CD4-positive, alpha-beta T cell (primary cell): ENCODE measurements around the gene KCNQ4. TPM values are rescaled to one million over a fixed set of nuclear protein-coding genes. Genes with fewer than 3 reads are reported as not detected.

Experiments
- ATAC-seq: fragments of 200-7000 bp; cut with Tn5 transposase; one replicate; pipeline ENCODE4 v1.10.0; 2022; ENCODE audit warnings: mild to moderate bottlenecking; ENCODE audit not compliant: poor library complexity
- CTCF ChIA-PET: fragments of 350-600 bp; sonication (Branson Sonifier 250); formaldehyde crosslinking; loops from one replicate; lab custom pipeline; 2021; ENCODE audit warnings: antibody characterized with exemption, inconsistent platforms; lab: Charles Lee
- POLR2A ChIA-PET: fragments of 350-600 bp; sonication (Branson Sonifier 250); formaldehyde crosslinking; loops from one replicate; lab custom pipeline; 2021; ENCODE audit warnings: antibody characterized with exemption, inconsistent platforms; lab: Charles Lee
- DNase-seq, 14 experiments: peaks; one replicate each; pipeline ENCODE4 v3.0.0-alpha.2; 2013 to 2020; ENCODE audit warnings: mixed read lengths in 2 of 14
- H3K27ac ChIP-seq, 2 donors: one replicate each; pipeline versions ENCODE4 v1.5.1 to v1.7.0; 2013; ENCODE audit warnings: low read length in 2 of 2, low read depth in 1 of 2, mild to moderate bottlenecking in 1 of 2
- H3K27me3 ChIP-seq, 2 experiments: 1 replicate in 1 of 2; 2 replicates in 1 of 2; pipeline versions ENCODE4 v1.6.1 to v1.7.0; 2013; ENCODE audit warnings: low read length in 2 of 2, control low read depth in 1 of 2, mild to moderate bottlenecking in 1 of 2, moderate library complexity in 1 of 2; ENCODE audit not compliant: insufficient read depth in 2 of 2, control insufficient read depth in 1 of 2
- H3K36me3 ChIP-seq: one replicate; pipeline ENCODE4 v1.6.1; 2013; ENCODE audit warnings: low read length, control low read depth; ENCODE audit not compliant: insufficient read depth
- H3K4me1 ChIP-seq: one replicate; pipeline ENCODE4 v1.6.1; 2013; ENCODE audit warnings: low read length, control low read depth; ENCODE audit not compliant: insufficient read depth
- H3K4me3 ChIP-seq: one replicate; pipeline ENCODE4 v1.5.1; 2013; ENCODE audit warnings: mild to moderate bottlenecking, low read length, moderate library complexity
- H3K9me3 ChIP-seq, 2 experiments: 1 replicate in 1 of 2; 2 replicates in 1 of 2; pipeline versions ENCODE4 v1.6.1 to v1.7.0; 2013; ENCODE audit warnings: low read length in 2 of 2, mild to moderate bottlenecking in 2 of 2, control low read depth in 1 of 2, moderate library complexity in 1 of 2; ENCODE audit not compliant: control insufficient read depth in 1 of 2, insufficient read depth in 1 of 2
- H3K27ac Mint-ChIP-seq: one replicate; pipeline ENCODE4 v1.8.0; 2020; ENCODE audit warnings: mixed read lengths
- H3K27me3 Mint-ChIP-seq: one replicate; pipeline ENCODE4 v1.8.0; 2021; ENCODE audit warnings: mixed read lengths
- H3K36me3 Mint-ChIP-seq: one replicate; pipeline ENCODE4 v1.8.0; 2021; ENCODE audit warnings: low read depth, mixed read lengths
- H3K4me1 Mint-ChIP-seq: one replicate; pipeline ENCODE4 v1.8.0; 2021; ENCODE audit warnings: low read depth, mixed read lengths
- H3K4me3 Mint-ChIP-seq: one replicate; pipeline ENCODE4 v1.8.0; 2020; ENCODE audit warnings: mild to moderate bottlenecking, mixed read lengths
- H3K9me3 Mint-ChIP-seq: one replicate; pipeline ENCODE4 v1.8.0; 2020; ENCODE audit warnings: mixed read lengths
- intact Hi-C, 2 experiments: fragments of 100-400 bp; cut with DNase I in 1 of 2; cut with micrococcal nuclease in 1 of 2; formaldehyde crosslinking; loops; one replicate each; pipeline versions ENCODE4 v1.15.1 to v1.9.0; 2023 to 2025; cut with DNase I, micrococcal nuclease
- total RNA-seq, 174 experiments: library from RNA in 2 of 174; stranded (reverse) in 2 of 174; gene quantifications; one replicate each; pipeline ENCODE4 v1.2.3 and lab custom pipeline; 2021 to 2026
- TF ChIP-seq, protein P1 (sequence below): fragments of 200-600 bp; IDR thresholded peaks from one replicate; pipeline ENCODE4 v1.8.0; 2022; ENCODE audit warnings: antibody characterized with exemption, mild to moderate bottlenecking

Gene KCNQ4
- total RNA-seq, 2 experiments from 2014 or later, result 0.25 to 0.30 TPM

DNA sequence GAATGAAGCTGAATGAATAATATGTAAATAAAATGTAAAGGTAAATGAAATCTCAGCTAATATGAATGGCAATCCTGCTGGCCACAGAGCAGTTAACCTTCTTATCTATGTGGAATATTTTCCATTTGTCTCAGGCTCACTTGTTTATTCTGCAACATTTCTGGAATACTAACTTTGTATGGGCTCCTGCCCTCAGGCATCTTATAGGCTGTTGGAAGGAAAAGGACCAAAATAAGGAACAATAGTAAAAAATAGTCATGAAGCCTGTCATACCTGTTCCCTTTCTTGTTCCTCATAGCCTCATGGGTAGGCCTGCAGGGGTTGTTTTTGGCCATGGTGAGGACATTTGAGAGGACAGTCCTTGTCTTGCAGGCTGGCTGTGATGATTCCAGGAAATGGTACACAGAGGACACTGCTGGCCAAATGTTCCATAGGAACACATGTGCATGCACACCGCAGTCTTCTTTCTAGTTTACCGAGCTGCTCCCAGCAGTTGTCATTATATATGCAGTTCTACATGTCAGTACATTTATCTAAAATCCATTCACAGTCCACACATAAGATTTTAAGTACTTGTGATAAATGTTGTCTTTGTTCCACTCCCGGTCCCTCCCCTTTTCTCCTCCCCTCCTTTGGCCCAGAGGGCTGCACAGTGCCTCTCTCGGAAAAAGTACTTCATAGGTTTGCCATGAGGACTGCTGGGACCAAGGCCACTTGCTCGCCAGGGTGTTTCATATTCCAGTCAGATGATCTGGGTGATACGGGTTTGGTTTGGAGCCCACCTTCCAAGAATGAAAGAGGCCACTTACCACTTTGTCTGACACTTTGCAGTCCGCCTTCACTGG lies 15.2 kb upstream of the KCNQ4 start:
- no peak overlapping the region for H3K4me3 Mint-ChIP-seq
- no peak overlapping the region for H3K27ac ChIP-seq
- DNase-seq, result no peak
- no peaks in the 10 kb centered on the region for H3K27me3 ChIP-seq
- intact Hi-C loops, result loop anchor here in 1 of 2 experiments (10.0 kb wide), 1 partner anchor 154 kb away; no protein-coding TSS in a partner anchor
- CTCF ChIA-PET, result no interaction called here
- no peaks in the 10 kb centered on the region for H3K27me3 Mint-ChIP-seq
- H3K36me3 Mint-ChIP-seq, result peaks cover 95% of the 10 kb centered on the region
- H3K9me3 Mint-ChIP-seq, result no peaks in the 10 kb centered on the region
- H3K9me3 ChIP-seq, result no peaks in the 10 kb centered on the region
- H3K27ac Mint-ChIP-seq, result no peak overlapping the region
- ATAC-seq, result no peak
- POLR2A ChIA-PET, result no interaction called here
- H3K4me3 ChIP-seq, result no peak overlapping the region
- H3K36me3 ChIP-seq, result peaks cover 87% of the 10 kb centered on the region
- peaks cover 19% of the 10 kb centered on the region for H3K4me1 Mint-ChIP-seq
- TF ChIP-seq, protein P1, sequence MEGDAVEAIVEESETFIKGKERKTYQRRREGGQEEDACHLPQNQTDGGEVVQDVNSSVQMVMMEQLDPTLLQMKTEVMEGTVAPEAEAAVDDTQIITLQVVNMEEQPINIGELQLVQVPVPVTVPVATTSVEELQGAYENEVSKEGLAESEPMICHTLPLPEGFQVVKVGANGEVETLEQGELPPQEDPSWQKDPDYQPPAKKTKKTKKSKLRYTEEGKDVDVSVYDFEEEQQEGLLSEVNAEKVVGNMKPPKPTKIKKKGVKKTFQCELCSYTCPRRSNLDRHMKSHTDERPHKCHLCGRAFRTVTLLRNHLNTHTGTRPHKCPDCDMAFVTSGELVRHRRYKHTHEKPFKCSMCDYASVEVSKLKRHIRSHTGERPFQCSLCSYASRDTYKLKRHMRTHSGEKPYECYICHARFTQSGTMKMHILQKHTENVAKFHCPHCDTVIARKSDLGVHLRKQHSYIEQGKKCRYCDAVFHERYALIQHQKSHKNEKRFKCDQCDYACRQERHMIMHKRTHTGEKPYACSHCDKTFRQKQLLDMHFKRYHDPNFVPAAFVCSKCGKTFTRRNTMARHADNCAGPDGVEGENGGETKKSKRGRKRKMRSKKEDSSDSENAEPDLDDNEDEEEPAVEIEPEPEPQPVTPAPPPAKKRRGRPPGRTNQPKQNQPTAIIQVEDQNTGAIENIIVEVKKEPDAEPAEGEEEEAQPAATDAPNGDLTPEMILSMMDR, result no peak
- H3K4me1 ChIP-seq, result peaks cover 17% of the 10 kb centered on the region

DNA sequence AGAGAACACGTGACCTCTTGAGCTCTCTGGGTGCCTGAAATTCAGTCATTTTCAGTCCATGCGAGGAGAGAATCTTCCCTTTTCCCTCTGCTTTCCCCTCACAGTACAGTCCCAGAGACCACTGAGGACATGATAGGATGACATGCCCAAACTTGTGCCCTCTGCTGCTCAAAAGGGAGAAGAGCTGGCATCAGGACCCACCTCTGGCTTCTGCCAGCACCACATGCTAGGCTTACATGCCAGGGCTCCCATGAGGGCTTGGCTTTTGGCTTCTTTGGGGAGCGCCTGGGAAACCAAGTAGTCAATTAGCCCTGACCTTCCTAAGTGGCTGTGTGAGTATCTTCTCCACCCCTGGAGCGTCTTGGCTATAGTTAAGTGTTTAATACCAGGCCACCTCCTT lies 13.8 kb upstream of the KCNQ4 start:
- no peak for DNase-seq
- H3K9me3 Mint-ChIP-seq, result no peaks in the 10 kb centered on the region
- H3K27me3 Mint-ChIP-seq, result no peaks in the 10 kb centered on the region

DNA sequence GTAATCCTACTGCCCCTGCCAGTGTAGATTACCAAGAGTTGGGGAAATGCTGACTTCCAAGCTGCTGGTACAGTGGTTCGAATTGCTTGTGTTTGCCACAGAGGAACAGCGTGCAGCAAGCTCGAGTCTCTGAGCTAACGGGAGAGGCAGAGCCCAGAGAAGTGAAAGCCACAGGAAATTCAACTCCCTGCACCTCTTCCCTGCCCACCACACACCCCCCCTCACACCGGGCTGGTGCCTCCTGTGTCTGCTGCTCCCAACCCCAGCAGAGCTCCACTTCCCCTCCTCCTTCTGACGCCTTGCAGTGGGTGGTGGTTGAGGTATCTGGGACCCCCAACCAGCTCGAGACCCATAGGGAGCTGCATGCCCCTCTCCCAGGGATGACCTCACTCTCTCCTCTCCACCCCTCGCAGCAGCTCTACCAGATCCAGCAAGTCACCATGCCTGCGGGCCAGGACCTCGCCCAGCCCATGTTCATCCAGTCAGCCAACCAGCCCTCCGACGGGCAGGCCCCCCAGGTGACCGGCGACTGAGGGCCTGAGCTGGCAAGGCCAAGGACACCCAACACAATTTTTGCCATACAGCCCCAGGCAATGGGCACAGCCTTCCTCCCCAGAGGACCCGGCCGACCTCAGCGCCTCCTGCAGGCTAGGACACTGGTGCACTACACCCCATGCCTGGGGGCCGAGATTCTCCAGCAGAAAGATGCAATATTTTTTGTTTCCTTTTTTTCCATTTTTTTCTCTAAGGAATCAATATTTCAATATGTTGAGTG lies 13.1 kb upstream of the KCNQ4 start:
- H3K27ac Mint-ChIP-seq, result no peak overlapping the region
- no peaks in the 10 kb centered on the region for H3K9me3 ChIP-seq
- ChIA-PET POLR2A (no interaction called here), CTCF (no interaction called here)
- no peaks in the 10 kb centered on the region for H3K4me1 Mint-ChIP-seq
- no peaks in the 10 kb centered on the region for H3K27me3 Mint-ChIP-seq
- ATAC-seq (no peak), DNase-seq (no peak)
- peaks cover 67% of the 10 kb centered on the region for H3K36me3 ChIP-seq
- no peak overlapping the region for H3K27ac ChIP-seq
- no peaks in the 10 kb centered on the region for H3K9me3 Mint-ChIP-seq
- H3K36me3 Mint-ChIP-seq, result peaks cover 88% of the 10 kb centered on the region
- TF ChIP-seq, protein P1, result no peak
- intact Hi-C loops, result loop anchor here (5.0 kb wide), 2 partner anchors 158 to 182 kb away; no protein-coding TSS in a partner anchor
- no peak overlapping the region for H3K4me3 ChIP-seq
- no peak overlapping the region for H3K4me3 Mint-ChIP-seq
- no peaks in the 10 kb centered on the region for H3K27me3 ChIP-seq
- H3K4me1 ChIP-seq, result no peaks in the 10 kb centered on the region

More for the DNA sequence above, 13.8 kb upstream of the KCNQ4 start:
- no peak overlapping the region for H3K4me3 ChIP-seq
- no peaks in the 10 kb centered on the region for H3K9me3 ChIP-seq
- no peak overlapping the region for H3K27ac Mint-ChIP-seq
- H3K27me3 ChIP-seq, result no peaks in the 10 kb centered on the region
- ChIA-PET CTCF (no interaction called here), POLR2A (no interaction called here)
- no peak overlapping the region for H3K27ac ChIP-seq
- H3K36me3 ChIP-seq, result peaks cover 74% of the 10 kb centered on the region
- peaks cover 4% of the 10 kb centered on the region for H3K4me1 Mint-ChIP-seq
- no peak overlapping the region for H3K4me3 Mint-ChIP-seq
- intact Hi-C loops, result loop anchor here (5.0 to 10.0 kb wide), 3 partner anchors 155 to 182 kb away; no protein-coding TSS in a partner anchor
- TF ChIP-seq, protein P1, result no peak
- peaks cover 90% of the 10 kb centered on the region for H3K36me3 Mint-ChIP-seq
- no peak for ATAC-seq
- H3K4me1 ChIP-seq, result peaks cover 3% of the 10 kb centered on the region
